ENCODE data around the gene MPG. TPM values are rescaled to one million over a fixed set of nuclear protein-coding genes. Genes with fewer than 3 reads are reported as not detected.

Gene MPG
- total RNA-seq, 1 donor from 2014 or later, result 56.5 TPM

DNA sequence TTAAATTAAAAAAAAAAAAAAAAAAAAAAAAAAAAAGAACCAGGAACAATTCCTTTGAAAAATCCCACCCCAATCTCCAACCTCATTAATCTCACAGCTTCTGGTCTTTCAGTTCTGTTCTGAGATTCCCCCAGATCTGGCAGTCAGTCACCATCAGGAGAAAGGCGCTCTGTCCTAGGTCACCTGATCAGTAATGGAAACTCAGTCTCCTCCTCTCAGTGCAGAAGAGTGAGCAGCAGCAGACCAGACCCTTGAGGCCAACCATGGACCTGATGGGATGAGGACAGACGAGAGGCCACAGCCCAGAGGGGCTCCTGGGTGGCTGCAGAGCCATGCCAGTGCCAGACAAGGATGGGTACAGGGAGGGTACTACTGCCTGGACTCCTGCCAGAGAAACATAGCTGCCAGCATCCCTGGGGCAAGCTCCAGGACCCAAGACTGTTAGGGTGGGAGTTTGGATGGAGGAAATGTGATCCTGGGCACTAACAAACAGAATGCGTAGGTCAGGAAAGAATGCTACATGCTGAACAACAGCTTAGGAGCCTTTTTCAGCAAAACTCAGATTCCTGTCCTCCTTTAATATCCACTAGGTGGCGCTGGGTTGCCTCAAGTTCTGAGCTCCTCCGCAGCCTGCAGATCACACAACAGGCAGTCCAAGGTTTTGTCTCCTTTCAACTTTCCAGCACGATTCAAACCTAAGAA is 28.7 kb downstream of the MPG start:
- Histone ChIP-seq H3K27me3 (ENCODE audit: insufficient read depth, low read length) (no peaks in the 10 kb centered on the region), H2AFZ (ENCODE audit: low read depth, low read length) (no peak overlapping the region), H3K4me1 (ENCODE audit: insufficient read depth, low read length) (peaks cover 11% of the 10 kb centered on the region), H3K4me3 (ENCODE audit: insufficient read depth, low read depth, low read length) (no peak overlapping the region), H4K20me1 (ENCODE audit: insufficient read depth, low read length) (peaks cover 38% of the 10 kb centered on the region), H3K9me3 (ENCODE audit: insufficient read depth, low read depth, low read length) (no peaks in the 10 kb centered on the region), H3K36me3 (ENCODE audit: insufficient read depth, low read length) (peaks cover 9% of the 10 kb centered on the region), H3K4me2 (ENCODE audit: low read length) (no peak overlapping the region), H3K9ac (ENCODE audit: low read length) (no peak overlapping the region), H3K79me2 (ENCODE audit: insufficient read depth, low read length) (no peaks in the 10 kb centered on the region), H3K27ac (ENCODE audit: low read depth, low read length) (no peak overlapping the region)
- Mint-ChIP-seq H3K4me3 (ENCODE audit: unreplicated experiment) (no peak overlapping the region), H3K27me3 (ENCODE audit: low read depth, unreplicated experiment) (no peaks in the 10 kb centered on the region), H3K36me3 (ENCODE audit: low read depth, unreplicated experiment) (peaks cover 17% of the 10 kb centered on the region), H3K4me1 (ENCODE audit: low read depth, unreplicated experiment) (no peaks in the 10 kb centered on the region), H3K27ac (ENCODE audit: unreplicated experiment) (no peak overlapping the region), H3K9me3 (ENCODE audit: unreplicated experiment) (no peaks in the 10 kb centered on the region)
- FAIRE-seq, result no peak
- DNase-seq (ENCODE audit: low read depth), result peak; percentile 53
- peak; percentile 87 for TF ChIP-seq CTCF (IDR thresholded peaks at IDR 0.05; ENCODE audit: insufficient read depth, low read depth, low read length)
- no peak for TF ChIP-seq EZH2 (IDR thresholded peaks at IDR 0.05; ENCODE audit: insufficient read depth, low read length)

GRCh38 chr16:112153-112840 is 34.3 kb downstream of the MPG start:
- H3K4me1 Mint-ChIP-seq (ENCODE audit: low read depth, unreplicated experiment), result peaks cover 13% of the 10 kb centered on the region
- H3K27me3 Mint-ChIP-seq (ENCODE audit: low read depth, unreplicated experiment), result no peaks in the 10 kb centered on the region
- H3K36me3 Mint-ChIP-seq (ENCODE audit: low read depth, unreplicated experiment), result peaks cover 27% of the 10 kb centered on the region

More at GRCh38 chr16:112153-112840, 34.3 kb downstream of the MPG start:
- Histone ChIP-seq H4K20me1 (ENCODE audit: insufficient read depth, low read length) (peaks cover 17% of the 10 kb centered on the region), H3K4me1 (ENCODE audit: insufficient read depth, low read length) (peaks cover 16% of the 10 kb centered on the region), H3K9me3 (ENCODE audit: insufficient read depth, low read depth, low read length) (no peaks in the 10 kb centered on the region), H3K27ac (ENCODE audit: low read depth, low read length) (peak overlapping the region; percentile 65), H3K4me3 (ENCODE audit: insufficient read depth, low read depth, low read length) (no peak overlapping the region), H3K27me3 (ENCODE audit: insufficient read depth, low read length) (no peaks in the 10 kb centered on the region), H3K36me3 (ENCODE audit: insufficient read depth, low read length) (peaks cover 15% of the 10 kb centered on the region), H3K79me2 (ENCODE audit: insufficient read depth, low read length) (no peaks in the 10 kb centered on the region), H3K4me2 (ENCODE audit: low read length) (peak overlapping the region; percentile 66), H2AFZ (ENCODE audit: low read depth, low read length) (no peak overlapping the region), H3K9ac (ENCODE audit: low read length) (no peak overlapping the region)
- DNase-seq (ENCODE audit: low read depth) (no peak), FAIRE-seq (no peak)
- Mint-ChIP-seq H3K9me3 (ENCODE audit: unreplicated experiment) (no peaks in the 10 kb centered on the region), H3K4me3 (ENCODE audit: unreplicated experiment) (peak overlapping the region; percentile 40), H3K27ac (ENCODE audit: unreplicated experiment) (no peak overlapping the region)
- TF ChIP-seq EZH2 (IDR thresholded peaks at IDR 0.05; ENCODE audit: insufficient read depth, low read length) (no peak), CTCF (IDR thresholded peaks at IDR 0.05; ENCODE audit: insufficient read depth, low read depth, low read length) (no peak)
